Osteoblast (primary cell): ENCODE data around the gene TOLLIP. TPM values are rescaled to one million over a fixed set of nuclear protein-coding genes. Genes with fewer than 3 reads are reported as not detected.
A peak's percentile ranks its signal among the peaks of the same experiment; 100 is the strongest.
"Not testable (repeated sequence)": the region's sequence is repeated elsewhere in the genome, so short reads cannot be mapped to it uniquely, and the experiment has no call there.

ENCODE experiments used
- DNase-seq: peaks from one replicate; pipeline ENCODE4 v3.0.0; 2011; ENCODE audit warnings: low spot score, mixed read lengths; ENCODE audit not compliant: insufficient read length; ENCODE audit errors: missing footprints
- H2AFZ ChIP-seq: 2 replicates; pipeline ENCODE4 v1.6.0; 2011; ENCODE audit warnings: mild to moderate bottlenecking, low read length
- H3K27ac ChIP-seq: 2 replicates; pipeline ENCODE4 v1.5.1; 2011; ENCODE audit warnings: mild to moderate bottlenecking, low read depth, low read length, moderate library complexity
- H3K27me3 ChIP-seq: 2 replicates; pipeline ENCODE4 v1.6.0; 2012; ENCODE audit warnings: mild to moderate bottlenecking, control low read depth, inconsistent platforms, low read length, moderate library complexity; ENCODE audit not compliant: insufficient read depth
- H3K36me3 ChIP-seq: 2 replicates; pipeline ENCODE4 v1.5.1; 2011; ENCODE audit warnings: mild to moderate bottlenecking, low read length, control low read depth, moderate library complexity; ENCODE audit not compliant: insufficient read depth
- H3K4me1 ChIP-seq: 2 replicates; pipeline ENCODE4 v1.5.1; 2011; ENCODE audit warnings: mild to moderate bottlenecking, low read length, control low read depth, moderate library complexity; ENCODE audit not compliant: insufficient read depth
- H3K4me2 ChIP-seq: 2 replicates; pipeline ENCODE4 v1.6.0; 2011; ENCODE audit warnings: mild to moderate bottlenecking, low read length; ENCODE audit not compliant: insufficient read depth
- H3K4me3 ChIP-seq: fragments of 200-600 bp; sonication (generic); 3 replicates; pipeline ENCODE4 v1.5.1; 2012; ENCODE audit warnings: mild to moderate bottlenecking, low read length, inconsistent platforms; ENCODE audit not compliant: insufficient read depth
- H3K79me2 ChIP-seq: 2 replicates; pipeline ENCODE4 v1.6.0; 2012; ENCODE audit warnings: mild to moderate bottlenecking, low read length, control low read depth, inconsistent platforms; ENCODE audit not compliant: insufficient read depth
- H3K9me3 ChIP-seq: 2 replicates; pipeline ENCODE4 v1.5.1; 2011; ENCODE audit warnings: low read depth, low read length, control low read depth
- H4K20me1 ChIP-seq: 2 replicates; pipeline ENCODE4 v1.6.0; 2012; ENCODE audit warnings: mild to moderate bottlenecking, low read length, control low read depth; ENCODE audit not compliant: insufficient read depth
- total RNA-seq: library from RNA; depleted of rRNA; stranded (reverse); fragments of >200 nt; gene quantifications from 2 replicates; pipeline ENCODE4 v1.2.3, GENCODE V29; 2012
- TF ChIP-seq, protein P1 (sequence below): IDR thresholded peaks from 2 replicates; pipeline ENCODE4 v1.5.1; 2011; ENCODE audit warnings: mild to moderate bottlenecking, low read depth, low read length, moderate library complexity; ENCODE audit errors: extremely low read depth

Gene TOLLIP
- total RNA-seq, 1 donor, result 30.8 TPM

DNA sequence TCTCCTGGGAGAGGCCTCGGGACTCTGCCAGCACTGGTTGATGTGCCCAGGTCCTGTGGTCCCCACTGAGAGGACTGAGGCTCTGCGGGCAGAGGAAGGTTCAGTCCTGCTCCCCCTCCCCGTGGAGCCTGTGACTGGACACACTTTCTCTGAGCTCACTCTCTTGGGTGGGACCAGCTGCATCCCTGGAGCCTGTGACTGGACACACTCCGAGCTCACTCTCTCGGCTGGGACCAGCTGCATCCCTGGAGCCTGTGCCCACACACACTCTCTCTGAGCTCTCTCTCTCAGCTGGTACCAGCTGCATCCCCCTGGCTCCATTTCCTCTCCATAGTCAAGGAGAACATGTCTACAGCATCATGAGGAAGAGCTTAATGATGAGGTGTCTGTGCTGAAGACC, 39.5 kb downstream of the TOLLIP start:
- no peaks in the 10 kb centered on the region for H3K4me1 ChIP-seq

DNA sequence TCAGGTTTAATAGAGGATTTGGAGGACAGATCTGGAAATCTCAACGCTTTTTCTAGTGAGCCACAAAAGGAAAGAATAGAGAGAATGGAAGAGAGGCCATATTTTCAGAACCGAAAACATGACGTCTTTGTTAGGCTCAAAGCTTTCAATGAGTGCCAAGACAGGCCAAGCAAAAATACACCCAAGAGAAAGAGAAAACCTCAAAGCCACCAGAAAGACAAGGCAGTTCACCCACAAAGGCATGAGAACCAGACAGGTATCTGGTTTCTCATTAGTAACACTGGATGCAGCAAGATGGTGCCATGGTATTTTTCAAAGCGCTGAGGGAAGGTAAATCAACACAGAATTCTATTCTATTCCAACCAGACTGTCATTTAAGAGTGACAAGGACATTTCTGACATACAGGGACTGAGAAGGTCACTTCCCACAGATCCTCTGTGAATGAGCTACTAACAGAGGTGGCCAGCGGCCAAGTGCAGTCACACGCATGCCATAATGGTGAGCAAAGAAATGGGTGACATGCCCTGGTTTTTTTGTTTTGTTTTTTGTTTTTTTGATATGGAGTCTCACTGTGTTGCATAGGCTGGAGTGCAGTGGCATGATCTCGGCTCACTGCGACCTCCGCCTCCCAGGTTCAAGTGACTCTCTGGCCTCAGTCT, 41.9 kb downstream of the TOLLIP start:
- H3K79me2 ChIP-seq, result no peaks in the 10 kb centered on the region
- no peaks in the 10 kb centered on the region for H3K27me3 ChIP-seq
- no peaks in the 10 kb centered on the region for H4K20me1 ChIP-seq
- no peak overlapping the region for H2AFZ ChIP-seq
- no peak overlapping the region for H3K4me3 ChIP-seq
- no peak overlapping the region for H3K4me2 ChIP-seq
- H3K36me3 ChIP-seq, result no peaks in the 10 kb centered on the region
- no peak overlapping the region for H3K27ac ChIP-seq
- no peak for DNase-seq
- H3K4me1 ChIP-seq, result no peaks in the 10 kb centered on the region
- TF ChIP-seq, protein P1, sequence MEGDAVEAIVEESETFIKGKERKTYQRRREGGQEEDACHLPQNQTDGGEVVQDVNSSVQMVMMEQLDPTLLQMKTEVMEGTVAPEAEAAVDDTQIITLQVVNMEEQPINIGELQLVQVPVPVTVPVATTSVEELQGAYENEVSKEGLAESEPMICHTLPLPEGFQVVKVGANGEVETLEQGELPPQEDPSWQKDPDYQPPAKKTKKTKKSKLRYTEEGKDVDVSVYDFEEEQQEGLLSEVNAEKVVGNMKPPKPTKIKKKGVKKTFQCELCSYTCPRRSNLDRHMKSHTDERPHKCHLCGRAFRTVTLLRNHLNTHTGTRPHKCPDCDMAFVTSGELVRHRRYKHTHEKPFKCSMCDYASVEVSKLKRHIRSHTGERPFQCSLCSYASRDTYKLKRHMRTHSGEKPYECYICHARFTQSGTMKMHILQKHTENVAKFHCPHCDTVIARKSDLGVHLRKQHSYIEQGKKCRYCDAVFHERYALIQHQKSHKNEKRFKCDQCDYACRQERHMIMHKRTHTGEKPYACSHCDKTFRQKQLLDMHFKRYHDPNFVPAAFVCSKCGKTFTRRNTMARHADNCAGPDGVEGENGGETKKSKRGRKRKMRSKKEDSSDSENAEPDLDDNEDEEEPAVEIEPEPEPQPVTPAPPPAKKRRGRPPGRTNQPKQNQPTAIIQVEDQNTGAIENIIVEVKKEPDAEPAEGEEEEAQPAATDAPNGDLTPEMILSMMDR, result no peak
- H3K9me3 ChIP-seq, result no peaks in the 10 kb centered on the region

More for the DNA sequence above, 39.5 kb downstream of the TOLLIP start:
- H2AFZ ChIP-seq, result no peak overlapping the region
- peaks cover under 1% of the 10 kb centered on the region for H4K20me1 ChIP-seq
- no peak overlapping the region for H3K27ac ChIP-seq
- H3K27me3 ChIP-seq, result no peaks in the 10 kb centered on the region
- DNase-seq, result no peak
- H3K4me2 ChIP-seq, result no peak overlapping the region
- H3K9me3 ChIP-seq, result no peaks in the 10 kb centered on the region
- no peak overlapping the region for H3K4me3 ChIP-seq
- peaks cover 1% of the 10 kb centered on the region for H3K36me3 ChIP-seq
- TF ChIP-seq, protein P1, result no peak
- no peaks in the 10 kb centered on the region for H3K79me2 ChIP-seq

DNA sequence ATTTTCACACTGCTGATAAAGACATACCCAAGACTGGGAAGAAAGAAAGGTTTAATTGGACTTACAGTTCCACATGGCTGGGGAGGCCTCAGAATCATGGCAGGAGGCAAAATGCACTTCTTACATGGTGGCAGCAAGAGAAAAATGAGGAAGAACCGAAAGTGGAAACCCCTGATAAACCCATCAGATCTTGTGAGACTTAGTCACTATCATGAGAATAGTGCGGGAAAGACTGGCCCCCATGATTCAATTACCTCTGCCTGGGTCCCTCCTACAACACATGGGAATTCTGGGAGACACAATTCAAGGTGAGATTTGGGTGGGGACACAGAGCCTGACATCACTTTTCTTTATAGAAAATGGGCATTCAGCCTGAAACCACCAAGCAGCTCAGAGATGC, 42.5 kb downstream of the TOLLIP start:
- not testable (repeated sequence) for H4K20me1 ChIP-seq, H3K27ac ChIP-seq, H3K4me3 ChIP-seq, H3K4me1 ChIP-seq, H3K9me3 ChIP-seq, H3K36me3 ChIP-seq, H3K27me3 ChIP-seq, H2AFZ ChIP-seq, H3K79me2 ChIP-seq, DNase-seq, H3K4me2 ChIP-seq

- not testable (repeated sequence) for H3K79me2 ChIP-seq, H2AFZ ChIP-seq, H3K27ac ChIP-seq, H3K27me3 ChIP-seq, H3K4me1 ChIP-seq, H3K4me2 ChIP-seq, DNase-seq, H3K4me3 ChIP-seq, H3K9me3 ChIP-seq, H3K36me3 ChIP-seq, H4K20me1 ChIP-seq
These were observed 44.0 kb downstream of the TOLLIP start for GRCh38 chr11:1265480-1265879.

DNA sequence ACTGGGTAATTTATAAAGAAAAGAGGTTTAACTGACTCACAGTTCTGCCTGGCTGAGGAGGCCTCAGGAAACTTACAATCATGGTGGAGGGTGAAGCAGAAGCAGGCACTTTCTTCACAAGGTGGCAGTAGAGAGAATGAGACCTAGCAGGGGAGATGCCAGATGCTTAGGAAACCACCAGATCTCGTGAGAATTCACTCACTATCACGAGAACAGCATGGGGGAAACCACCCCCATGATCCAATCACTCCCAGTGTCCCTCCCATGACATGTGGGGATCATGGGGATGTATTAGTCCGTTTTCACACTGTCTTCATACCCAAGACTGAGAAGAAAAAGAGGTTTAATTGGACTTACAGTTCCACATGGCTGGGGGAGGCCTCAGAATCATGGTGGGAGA, 45.0 kb downstream of the TOLLIP start:
- H4K20me1 ChIP-seq, H3K9me3 ChIP-seq, H3K27me3 ChIP-seq, H3K36me3 ChIP-seq, DNase-seq, H2AFZ ChIP-seq, H3K27ac ChIP-seq, H3K4me2 ChIP-seq, H3K4me3 ChIP-seq, H3K4me1 ChIP-seq, H3K79me2 ChIP-seq: not testable (repeated sequence)
- TF ChIP-seq, protein P1, result peak; percentile 55
